Activated CD8-positive, alpha-beta memory T cell treated with anti-CD3 and anti-CD28 coated beads, Interleukin-2, amount 10 ng/mL, durations not matched to agents 7 days and 5 days (primary cell): ENCODE data around the gene CYP46A1. TPM values are rescaled to one million over a fixed set of nuclear protein-coding genes. Genes with fewer than 3 reads are reported as not detected.
"Not testable (repeated sequence)": the region's sequence is repeated elsewhere in the genome, so short reads cannot be mapped to it uniquely, and the experiment has no call there.

Experiments used
- ATAC-seq: fragments of 150-1000 bp; cut with Tn5 transposase; one replicate; pipeline ENCODE4 v1.10.0; 2021; ENCODE audit warnings: moderate library complexity
- CTCF ChIA-PET: fragments of 350-600 bp; sonication (Branson Sonifier 250); formaldehyde crosslinking; loops from one replicate; lab custom pipeline; 2021; ENCODE audit warnings: antibody characterized with exemption; lab: Charles Lee
- DNase-seq: peaks from one replicate; pipeline ENCODE4 v3.0.0-alpha.2; 2020
- H3K27ac Mint-ChIP-seq: one replicate; pipeline ENCODE4 v1.8.0; 2021; ENCODE audit warnings: mild to moderate bottlenecking, mixed read lengths
- H3K27me3 Mint-ChIP-seq: one replicate; pipeline ENCODE4 v1.8.0; 2021; ENCODE audit warnings: mixed read lengths
- H3K36me3 Mint-ChIP-seq: one replicate; pipeline ENCODE4 v1.8.0; 2021; ENCODE audit warnings: mild to moderate bottlenecking, mixed read lengths
- H3K4me1 Mint-ChIP-seq: one replicate; pipeline ENCODE4 v1.8.0; 2021; ENCODE audit warnings: mixed read lengths
- H3K4me3 Mint-ChIP-seq: one replicate; pipeline ENCODE4 v1.8.0; 2021; ENCODE audit warnings: mild to moderate bottlenecking, moderate library complexity, mixed read lengths
- H3K9me3 Mint-ChIP-seq: one replicate; pipeline ENCODE4 v1.8.0; 2022; ENCODE audit warnings: low read depth, mixed read lengths
- total RNA-seq, 2 experiments: library from RNA; stranded (reverse); gene quantifications; one replicate each; pipeline ENCODE4 v1.2.3, GENCODE V29; 2021

Gene CYP46A1
- total RNA-seq, 2 experiments from 2014 or later = 0.15 TPM; not detected in 1

GRCh38 chr14:99649219-99649618 lies 34.9 kb upstream of the CYP46A1 start:
- Mint-ChIP-seq H3K27ac (no peak overlapping the region), H3K36me3 (no peaks in the 10 kb centered on the region), H3K4me3 (no peak overlapping the region), H3K4me1 (no peaks in the 10 kb centered on the region), H3K27me3 (peaks cover 16% of the 10 kb centered on the region), H3K9me3 (no peaks in the 10 kb centered on the region)
- CTCF ChIA-PET = no interaction called here
- no peak for ATAC-seq
- DNase-seq = no peak

- no peak for ATAC-seq
- CTCF ChIA-PET = no interaction called here
- Mint-ChIP-seq H3K4me1 (no peaks in the 10 kb centered on the region), H3K27me3 (peaks cover 16% of the 10 kb centered on the region), H3K36me3 (no peaks in the 10 kb centered on the region), H3K4me3 (no peak overlapping the region), H3K9me3 (no peaks in the 10 kb centered on the region), H3K27ac (no peak overlapping the region)
- no peak for DNase-seq
These were observed 34.5 kb upstream of the CYP46A1 start for GRCh38 chr14:99649643-99650042.

- Mint-ChIP-seq H3K36me3 (no peaks in the 10 kb centered on the region), H3K9me3 (no peaks in the 10 kb centered on the region), H3K4me3 (no peak overlapping the region), H3K27ac (no peak overlapping the region), H3K4me1 (no peaks in the 10 kb centered on the region), H3K27me3 (peaks cover 17% of the 10 kb centered on the region)
- CTCF ChIA-PET = no interaction called here
- ATAC-seq = no peak
- DNase-seq = no peak
These were observed 33.9 kb upstream of the CYP46A1 start for GRCh38 chr14:99650189-99650588.

- Mint-ChIP-seq H3K4me1 (no peaks in the 10 kb centered on the region), H3K4me3 (no peak overlapping the region), H3K27ac (no peak overlapping the region), H3K27me3 (peaks cover 6% of the 10 kb centered on the region), H3K9me3 (no peaks in the 10 kb centered on the region), H3K36me3 (no peaks in the 10 kb centered on the region)
- CTCF ChIA-PET = no interaction called here
- DNase-seq (no peak), ATAC-seq (no peak)
These were observed 31.9 kb upstream of the CYP46A1 start for GRCh38 chr14:99651953-99652746.

- Mint-ChIP-seq H3K4me3 (no peak overlapping the region), H3K4me1 (no peaks in the 10 kb centered on the region), H3K36me3 (no peaks in the 10 kb centered on the region), H3K27me3 (peaks cover 23% of the 10 kb centered on the region), H3K9me3 (no peaks in the 10 kb centered on the region), H3K27ac (no peak overlapping the region)
- CTCF ChIA-PET = interaction anchor here (0.6 kb wide), 1 partner anchor 216 kb away, joined by 3 read pairs; no protein-coding TSS in a partner anchor
- DNase-seq = no peak
- no peak for ATAC-seq
These were observed 29.7 kb upstream of the CYP46A1 start for GRCh38 chr14:99654235-99654985.

- H3K4me3 Mint-ChIP-seq = no peak overlapping the region
- peaks cover 30% of the 10 kb centered on the region for H3K27me3 Mint-ChIP-seq
- ATAC-seq (no peak), DNase-seq (no peak)
- H3K36me3 Mint-ChIP-seq = no peaks in the 10 kb centered on the region
- H3K27ac Mint-ChIP-seq = no peak overlapping the region
- no peaks in the 10 kb centered on the region for H3K4me1 Mint-ChIP-seq
- CTCF ChIA-PET = no interaction called here
- H3K9me3 Mint-ChIP-seq = no peaks in the 10 kb centered on the region
These were observed 28.6 kb upstream of the CYP46A1 start for GRCh38 chr14:99655521-99655920.

- CTCF ChIA-PET = interaction anchor here (0.6 to 1.3 kb wide), 2 partner anchors 327 to 1607 kb away, joined by 3 read pairs; no protein-coding TSS in a partner anchor
- H3K36me3 Mint-ChIP-seq = no peaks in the 10 kb centered on the region
- DNase-seq (no peak), ATAC-seq (no peak)
- H3K9me3 Mint-ChIP-seq = no peaks in the 10 kb centered on the region
- no peak overlapping the region for H3K27ac Mint-ChIP-seq
- H3K4me3 Mint-ChIP-seq = no peak overlapping the region
- peaks cover 36% of the 10 kb centered on the region for H3K27me3 Mint-ChIP-seq
- no peaks in the 10 kb centered on the region for H3K4me1 Mint-ChIP-seq
These were observed 27.9 kb upstream of the CYP46A1 start for GRCh38 chr14:99656171-99656570.

GRCh38 chr14:99657645-99658155 lies 26.4 kb upstream of the CYP46A1 start:
- Mint-ChIP-seq H3K4me3 (no peak overlapping the region), H3K9me3 (no peaks in the 10 kb centered on the region), H3K4me1 (no peaks in the 10 kb centered on the region), H3K27me3 (peaks cover 40% of the 10 kb centered on the region), H3K27ac (no peak overlapping the region), H3K36me3 (no peaks in the 10 kb centered on the region)
- DNase-seq (no peak), ATAC-seq (no peak)
- CTCF ChIA-PET = interaction anchor here (1.3 kb wide), 1 partner anchor 326 kb away, joined by 3 read pairs; no protein-coding TSS in a partner anchor

GRCh38 chr14:99658218-99658845 lies 25.8 kb upstream of the CYP46A1 start:
- Mint-ChIP-seq H3K36me3 (no peaks in the 10 kb centered on the region), H3K9me3 (no peaks in the 10 kb centered on the region), H3K27ac (no peak overlapping the region), H3K4me1 (no peaks in the 10 kb centered on the region), H3K4me3 (no peak overlapping the region), H3K27me3 (peaks cover 40% of the 10 kb centered on the region)
- DNase-seq = no peak
- CTCF ChIA-PET = no interaction called here
- no peak for ATAC-seq

- Mint-ChIP-seq H3K36me3 (no peaks in the 10 kb centered on the region), H3K4me3 (no peak overlapping the region), H3K27me3 (peaks cover 40% of the 10 kb centered on the region), H3K9me3 (no peaks in the 10 kb centered on the region), H3K27ac (no peak overlapping the region), H3K4me1 (no peaks in the 10 kb centered on the region)
- no peak for DNase-seq
- peak; percentile 45 for ATAC-seq
- CTCF ChIA-PET = no interaction called here
These were observed 24.8 kb upstream of the CYP46A1 start for GRCh38 chr14:99659333-99659741.

- CTCF ChIA-PET = no interaction called here
- peaks cover 34% of the 10 kb centered on the region for H3K27me3 Mint-ChIP-seq
These were observed 24.0 kb upstream of the CYP46A1 start for GRCh38 chr14:99660006-99660566.

GRCh38 chr14:99660794-99661193 lies 23.3 kb upstream of the CYP46A1 start:
- Mint-ChIP-seq H3K27me3 (peaks cover 34% of the 10 kb centered on the region), H3K27ac (no peak overlapping the region), H3K4me1 (no peaks in the 10 kb centered on the region), H3K36me3 (no peaks in the 10 kb centered on the region), H3K4me3 (no peak overlapping the region), H3K9me3 (no peaks in the 10 kb centered on the region)
- DNase-seq (no peak), ATAC-seq (no peak)
- CTCF ChIA-PET = interaction anchor here (0.7 kb wide), 1 partner anchor 22 kb away, joined by 3 read pairs; no protein-coding TSS in a partner anchor

More at GRCh38 chr14:99660006-99660566, 24.0 kb upstream of the CYP46A1 start:
- Mint-ChIP-seq H3K36me3 (no peaks in the 10 kb centered on the region), H3K4me3 (no peak overlapping the region), H3K27ac (no peak overlapping the region), H3K9me3 (no peaks in the 10 kb centered on the region), H3K4me1 (no peaks in the 10 kb centered on the region)
- ATAC-seq (no peak), DNase-seq (no peak)

GRCh38 chr14:99661206-99661605 lies 22.9 kb upstream of the CYP46A1 start:
- not testable (repeated sequence) for ATAC-seq, H3K4me3 Mint-ChIP-seq

More at GRCh38 chr14:99661206-99661605, 22.9 kb upstream of the CYP46A1 start:
- H3K27me3 Mint-ChIP-seq = peaks cover 34% of the 10 kb centered on the region
- not testable (repeated sequence) for H3K27ac Mint-ChIP-seq, H3K4me1 Mint-ChIP-seq, H3K36me3 Mint-ChIP-seq, H3K9me3 Mint-ChIP-seq, DNase-seq
- CTCF ChIA-PET = interaction anchor here (0.7 kb wide), 1 partner anchor 21 kb away, joined by 3 read pairs; no protein-coding TSS in a partner anchor
